ENCODE data around the gene RASSF8. TPM values are rescaled to one million over a fixed set of nuclear protein-coding genes. Genes with fewer than 3 reads are reported as not detected.
A peak's percentile ranks its signal among the peaks of the same experiment; 100 is the strongest.

RASSF8 gene
- total RNA-seq, 1 donor from 2014 or later: 54.6 TPM

GRCh38 chr12:26003065-26003464 lies 44.6 kb downstream of the RASSF8 start:
- Mint-ChIP-seq H3K4me1 (ENCODE audit: low read depth) (peaks cover under 1% of the 10 kb centered on the region), H3K36me3 (ENCODE audit: low read depth) (peaks cover 7% of the 10 kb centered on the region), H3K4me3 (ENCODE audit: unreplicated experiment) (no peak overlapping the region), H3K9me3 (ENCODE audit: low read depth) (peaks cover 10% of the 10 kb centered on the region), H3K27ac (ENCODE audit: unreplicated experiment) (no peak overlapping the region), H3K27me3 (ENCODE audit: low read depth) (no peaks in the 10 kb centered on the region)
- TF ChIP-seq CTCF (IDR thresholded peaks at IDR 0.05): no peak
- DNase-seq (ENCODE audit: low spot score): no peak

- Mint-ChIP-seq H3K4me3 (ENCODE audit: unreplicated experiment) (no peak overlapping the region), H3K4me1 (ENCODE audit: low read depth) (peaks cover 25% of the 10 kb centered on the region), H3K27ac (ENCODE audit: unreplicated experiment) (no peak overlapping the region), H3K36me3 (ENCODE audit: low read depth) (peaks cover 7% of the 10 kb centered on the region), H3K9me3 (ENCODE audit: low read depth) (peaks cover 9% of the 10 kb centered on the region), H3K27me3 (ENCODE audit: low read depth) (no peaks in the 10 kb centered on the region)
- no peak for TF ChIP-seq CTCF (IDR thresholded peaks at IDR 0.05)
- no peak for DNase-seq (ENCODE audit: low spot score)
These were observed 49.1 kb downstream of the RASSF8 start for GRCh38 chr12:26007566-26007965.

- DNase-seq (ENCODE audit: low spot score): no peak
- Mint-ChIP-seq H3K27ac (ENCODE audit: unreplicated experiment) (peak overlapping the region; percentile 64), H3K9me3 (ENCODE audit: low read depth) (no peaks in the 10 kb centered on the region), H3K4me3 (ENCODE audit: unreplicated experiment) (no peak overlapping the region), H3K27me3 (ENCODE audit: low read depth) (no peaks in the 10 kb centered on the region), H3K36me3 (ENCODE audit: low read depth) (peaks cover 3% of the 10 kb centered on the region), H3K4me1 (ENCODE audit: low read depth) (peaks cover 25% of the 10 kb centered on the region)
- TF ChIP-seq CTCF (IDR thresholded peaks at IDR 0.05): no peak
These were observed 51.1 kb downstream of the RASSF8 start for GRCh38 chr12:26009593-26009992.

- Mint-ChIP-seq H3K4me1 (ENCODE audit: low read depth) (peaks cover 25% of the 10 kb centered on the region), H3K36me3 (ENCODE audit: low read depth) (peaks cover 2% of the 10 kb centered on the region), H3K4me3 (ENCODE audit: unreplicated experiment) (no peak overlapping the region), H3K27ac (ENCODE audit: unreplicated experiment) (peak overlapping the region; percentile 34), H3K27me3 (ENCODE audit: low read depth) (no peaks in the 10 kb centered on the region), H3K9me3 (ENCODE audit: low read depth) (no peaks in the 10 kb centered on the region)
- DNase-seq (ENCODE audit: low spot score): no peak
- no peak for TF ChIP-seq CTCF (IDR thresholded peaks at IDR 0.05)
These were observed 51.9 kb downstream of the RASSF8 start for GRCh38 chr12:26010293-26010821.

GRCh38 chr12:26011099-26011498 lies 52.6 kb downstream of the RASSF8 start:
- TF ChIP-seq CTCF (IDR thresholded peaks at IDR 0.05): no peak
- Mint-ChIP-seq H3K4me3 (ENCODE audit: unreplicated experiment) (no peak overlapping the region), H3K36me3 (ENCODE audit: low read depth) (peaks cover 2% of the 10 kb centered on the region), H3K27ac (ENCODE audit: unreplicated experiment) (peak overlapping the region; percentile 41), H3K9me3 (ENCODE audit: low read depth) (no peaks in the 10 kb centered on the region), H3K27me3 (ENCODE audit: low read depth) (no peaks in the 10 kb centered on the region), H3K4me1 (ENCODE audit: low read depth) (peaks cover 25% of the 10 kb centered on the region)
- DNase-seq (ENCODE audit: low spot score): no peak

All from chondrocyte (in vitro differentiated cells).